ENCODE measurements around the gene ZSWIM9. TPM values are rescaled to one million over a fixed set of nuclear protein-coding genes. Genes with fewer than 3 reads are reported as not detected.

Gene ZSWIM9
- total RNA-seq, 1 experiment from 2014 or later, result 6.8 TPM

GRCh38 chr19:48194041-48194843 is 23.8 kb downstream of the ZSWIM9 start:
- ChIA-PET POLR2A (interaction anchor here (0.6 kb wide), 1 partner anchor 157 kb away, joined by 3 read pairs; no protein-coding TSS in a partner anchor), CTCF (interaction anchor here (0.5 to 1.1 kb wide), 2 partner anchors 9 to 24 kb away, joined by 3 read pairs; no protein-coding TSS in a partner anchor)
- intact Hi-C loops (cut with micrococcal nuclease; ENCODE audit: unreplicated experiment) (no loop called here), in situ Hi-C loops (cut with HindIII; ENCODE audit: low pct_unique_long_range_greater_than_20kb, low sequenced_read_pairs) (no loop called here)
- no TSS peak for BruUV-seq (replicated peaks)
- no peak overlapping the region for H3K27ac ChIP-seq (ENCODE audit: low read length)
- TF ChIP-seq, protein P1, sequence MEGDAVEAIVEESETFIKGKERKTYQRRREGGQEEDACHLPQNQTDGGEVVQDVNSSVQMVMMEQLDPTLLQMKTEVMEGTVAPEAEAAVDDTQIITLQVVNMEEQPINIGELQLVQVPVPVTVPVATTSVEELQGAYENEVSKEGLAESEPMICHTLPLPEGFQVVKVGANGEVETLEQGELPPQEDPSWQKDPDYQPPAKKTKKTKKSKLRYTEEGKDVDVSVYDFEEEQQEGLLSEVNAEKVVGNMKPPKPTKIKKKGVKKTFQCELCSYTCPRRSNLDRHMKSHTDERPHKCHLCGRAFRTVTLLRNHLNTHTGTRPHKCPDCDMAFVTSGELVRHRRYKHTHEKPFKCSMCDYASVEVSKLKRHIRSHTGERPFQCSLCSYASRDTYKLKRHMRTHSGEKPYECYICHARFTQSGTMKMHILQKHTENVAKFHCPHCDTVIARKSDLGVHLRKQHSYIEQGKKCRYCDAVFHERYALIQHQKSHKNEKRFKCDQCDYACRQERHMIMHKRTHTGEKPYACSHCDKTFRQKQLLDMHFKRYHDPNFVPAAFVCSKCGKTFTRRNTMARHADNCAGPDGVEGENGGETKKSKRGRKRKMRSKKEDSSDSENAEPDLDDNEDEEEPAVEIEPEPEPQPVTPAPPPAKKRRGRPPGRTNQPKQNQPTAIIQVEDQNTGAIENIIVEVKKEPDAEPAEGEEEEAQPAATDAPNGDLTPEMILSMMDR (IDR thresholded peaks at IDR 0.05), result peak; percentile 73
- no peak for TF ChIP-seq POLR2AphosphoS5 (IDR thresholded peaks at IDR 0.05; ENCODE audit: low read depth, low read length)
- no peaks in the 10 kb centered on the region for H3K27me3 ChIP-seq (ENCODE audit: control insufficient read depth, insufficient read depth, low read length)
- H3K36me3 ChIP-seq (ENCODE audit: control insufficient read depth, insufficient read depth, low read length), result no peaks in the 10 kb centered on the region
- ATAC-seq, result no peak
- no peak for DNase-seq (ENCODE audit: low read depth, low spot score)
- no peak overlapping the region for H3K4me3 ChIP-seq (ENCODE audit: low read depth in 2 of 2, low read length in 2 of 2)
- no peaks in the 10 kb centered on the region for H3K9me3 ChIP-seq (ENCODE audit: control insufficient read depth, insufficient read depth, low read depth, low read length)
- H3K4me1 ChIP-seq (ENCODE audit: control insufficient read depth, insufficient read depth, low read length), result no peaks in the 10 kb centered on the region

DNA sequence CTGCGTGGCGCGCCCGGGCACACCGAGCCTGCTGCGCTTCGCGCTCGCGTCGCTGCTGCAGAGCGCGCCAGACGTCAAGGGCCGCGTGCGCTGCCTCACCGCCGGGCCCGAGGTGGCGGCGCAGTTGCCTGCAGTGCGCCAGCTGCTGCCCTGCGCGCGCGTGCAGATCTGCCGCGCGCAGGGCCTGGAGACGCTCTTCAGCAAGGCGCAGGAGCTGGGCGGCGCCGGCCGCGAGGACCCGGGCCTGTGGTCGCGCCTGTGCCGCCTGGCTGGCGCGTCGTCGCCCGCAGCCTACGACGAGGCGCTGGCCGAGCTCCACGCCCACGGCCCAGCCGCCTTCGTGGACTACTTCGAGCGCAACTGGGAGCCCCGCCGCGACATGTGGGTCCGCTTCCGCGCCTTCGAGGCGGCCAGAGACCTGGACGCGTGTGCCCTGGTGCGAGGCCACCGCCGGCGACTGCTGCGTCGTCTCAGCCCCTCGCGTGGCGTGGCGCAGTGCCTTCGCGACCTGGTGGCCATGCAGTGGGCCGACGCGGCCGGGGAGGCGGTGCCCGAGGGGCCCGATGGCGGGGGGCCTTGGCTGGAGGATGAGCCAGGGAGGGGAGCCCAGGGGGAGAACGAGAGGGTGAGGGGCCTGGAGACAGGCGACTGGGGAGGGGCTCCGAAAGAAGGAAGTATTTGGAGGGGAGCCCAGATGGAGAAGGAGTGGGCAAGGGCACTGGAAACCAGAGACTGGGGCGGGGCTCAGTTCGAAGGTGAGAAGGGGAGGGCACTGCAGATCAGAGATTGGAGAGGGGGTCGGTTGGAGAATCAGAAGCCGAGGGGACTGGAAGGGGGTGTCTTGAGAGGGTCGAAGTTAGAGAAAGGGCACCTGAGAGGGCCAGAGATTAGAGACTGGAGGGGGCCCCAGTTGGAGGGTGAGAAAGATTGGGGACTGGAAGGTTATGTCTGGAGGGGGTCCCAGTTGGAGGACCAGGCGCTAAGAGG is 24.7 kb downstream of the ZSWIM9 start:
- DNase-seq (ENCODE audit: low read depth, low spot score) (no peak), ATAC-seq (no peak)
- CTCF ChIA-PET, result no interaction called here
- no TSS peak for BruUV-seq (replicated peaks)
- H3K4me3 ChIP-seq (ENCODE audit: low read depth in 2 of 2, low read length in 2 of 2), result no peak overlapping the region
- POLR2A ChIA-PET, result no interaction called here
- no peaks in the 10 kb centered on the region for H3K4me1 ChIP-seq (ENCODE audit: control insufficient read depth, insufficient read depth, low read length)
- H3K36me3 ChIP-seq (ENCODE audit: control insufficient read depth, insufficient read depth, low read length), result no peaks in the 10 kb centered on the region
- in situ Hi-C loops (cut with HindIII; ENCODE audit: low pct_unique_long_range_greater_than_20kb, low sequenced_read_pairs), result no loop called here
- no peak overlapping the region for H3K27ac ChIP-seq (ENCODE audit: low read length)
- intact Hi-C loops (cut with micrococcal nuclease; ENCODE audit: unreplicated experiment), result no loop called here
- TF ChIP-seq POLR2AphosphoS5 (IDR thresholded peaks at IDR 0.05; ENCODE audit: low read depth, low read length) (no peak), SIN3A (IDR thresholded peaks at IDR 0.05; ENCODE audit: borderline replicate concordance, insufficient read depth, low read depth, low read length) (no peak), REST (IDR thresholded peaks at IDR 0.05; ENCODE audit: insufficient read depth in 1 of 2, low read depth in 2 of 2, low read length in 1 of 2) (no peak), TCF7L2 (IDR thresholded peaks at IDR 0.05; ENCODE audit: low read depth, low read length) (no peak)
- TF ChIP-seq, protein P1 (IDR thresholded peaks at IDR 0.05), result no peak
- H3K9me3 ChIP-seq (ENCODE audit: control insufficient read depth, insufficient read depth, low read depth, low read length), result no peaks in the 10 kb centered on the region
- no peaks in the 10 kb centered on the region for H3K27me3 ChIP-seq (ENCODE audit: control insufficient read depth, insufficient read depth, low read length)
